ENCODE data around the gene ALS2.

- TF ChIP-seq EZH2 (IDR thresholded peaks at IDR 0.05; ENCODE audit: borderline replicate concordance, low read depth, low read length, poor library complexity, severe bottlenecking): no peak
- no peak for TF ChIP-seq CTCF (conservative IDR thresholded peaks at IDR 0.05; ENCODE audit: low read depth, low read length)
Measured at GRCh38 chr2:201828220-201828619, 47.5 kb upstream of the ALS2 start.

Data from A673 (cell line).